Caco-2 (cell line): ENCODE results near the gene SPECC1. TPM values are rescaled to one million over a fixed set of nuclear protein-coding genes. Genes with fewer than 3 reads are reported as not detected.

ENCODE experiments used
- BruUV-seq: library from RNA; stranded (reverse); fragments of 400-500 nt; replicated peaks from 2 replicates; lab custom pipeline; 2021; lab: Mats Ljungman, UMichigan
- CTCF ChIA-PET: fragments of 300-600 bp; sonication (Branson Sonifier 250); formaldehyde crosslinking; loops from one replicate; lab custom pipeline; 2022; ENCODE audit warnings: antibody characterized with exemption; lab: Charles Lee
- POLR2A ChIA-PET: fragments of 300-600 bp; sonication (Branson Sonifier 250); formaldehyde crosslinking; loops from one replicate; lab custom pipeline; 2022; ENCODE audit warnings: antibody characterized with exemption; lab: Charles Lee
- DNase-seq, 2 experiments: peaks; one replicate each; pipeline versions ENCODE4 v3.0.0 to v3.0.0-alpha.2; 2020 to 2022
- H3K27me3 ChIP-seq: replicated peaks from 2 replicates; pipeline ENCODE4 v1.6.0; 2011; ENCODE audit warnings: low read length; ENCODE audit not compliant: control insufficient read depth, insufficient read depth
- H3K36me3 ChIP-seq: 2 replicates; pipeline ENCODE4 v1.5.1; 2011; ENCODE audit warnings: low read length; ENCODE audit not compliant: control insufficient read depth, insufficient read depth
- H3K4me1 ChIP-seq: fragments of 250-450 bp; sonication (Bioruptor Pico); 2 replicates; pipeline ENCODE4 v1.5.1; 2020; ENCODE audit warnings: mild to moderate bottlenecking
- H3K4me3 ChIP-seq: 2 replicates; pipeline ENCODE4 v1.5.1; 2011; ENCODE audit warnings: low read depth, mild to moderate bottlenecking, control low read depth, low read length
- H3K9me3 ChIP-seq: fragments of 250-450 bp; sonication (Bioruptor Pico); 2 replicates; pipeline ENCODE4 v1.5.1; 2020; ENCODE audit warnings: mild to moderate bottlenecking, moderate library complexity
- H3K27ac Mint-ChIP-seq: one replicate; pipeline ENCODE4 v1.8.0; 2022; ENCODE audit warnings: mixed read lengths; ENCODE audit not compliant: unreplicated experiment
- H3K27me3 Mint-ChIP-seq: one replicate; pipeline ENCODE4 v1.8.0; 2022; ENCODE audit warnings: mixed read lengths; ENCODE audit not compliant: insufficient read depth, unreplicated experiment
- H3K36me3 Mint-ChIP-seq: one replicate; pipeline ENCODE4 v1.8.0; 2022; ENCODE audit warnings: mild to moderate bottlenecking, mixed read lengths; ENCODE audit not compliant: insufficient read depth, unreplicated experiment
- H3K4me1 Mint-ChIP-seq: one replicate; pipeline ENCODE4 v1.8.0; 2022; ENCODE audit warnings: low read depth, mixed read lengths; ENCODE audit not compliant: unreplicated experiment
- H3K4me3 Mint-ChIP-seq: one replicate; pipeline ENCODE4 v1.8.0; 2022; ENCODE audit warnings: mild to moderate bottlenecking, moderate library complexity, mixed read lengths; ENCODE audit not compliant: unreplicated experiment
- H3K9me3 Mint-ChIP-seq: one replicate; pipeline ENCODE4 v1.8.0; 2022; ENCODE audit warnings: mixed read lengths; ENCODE audit not compliant: unreplicated experiment
- CTCF ChIP-seq, 2 experiments: fragments of 200-600 bp in 1 of 2; IDR thresholded peaks; 1 replicate in 1 of 2; 2 replicates in 1 of 2; pipeline versions ENCODE4 v1.5.1 to v1.8.0; 2011 to 2022; ENCODE audit warnings: antibody characterized with exemption in 1 of 2, control low read depth in 1 of 2, inconsistent platforms in 1 of 2, low read depth in 1 of 2, low read length in 1 of 2, mild to moderate bottlenecking in 1 of 2, moderate library complexity in 1 of 2; ENCODE audit not compliant: insufficient read depth in 1 of 2, severe bottlenecking in 1 of 2, unreplicated experiment in 1 of 2
- intact Hi-C: fragments of 100-400 bp; cut with micrococcal nuclease; formaldehyde crosslinking; loops from one replicate; pipeline ENCODE4 v1.10.0; 2022; ENCODE audit not compliant: unreplicated experiment
- total RNA-seq: library from RNA; stranded (reverse); gene quantifications from 2 replicates; pipeline ENCODE4 v1.2.3, GENCODE V29; 2022

The SPECC1 gene
- total RNA-seq, 1 experiment from 2014 or later: 123 TPM

DNA sequence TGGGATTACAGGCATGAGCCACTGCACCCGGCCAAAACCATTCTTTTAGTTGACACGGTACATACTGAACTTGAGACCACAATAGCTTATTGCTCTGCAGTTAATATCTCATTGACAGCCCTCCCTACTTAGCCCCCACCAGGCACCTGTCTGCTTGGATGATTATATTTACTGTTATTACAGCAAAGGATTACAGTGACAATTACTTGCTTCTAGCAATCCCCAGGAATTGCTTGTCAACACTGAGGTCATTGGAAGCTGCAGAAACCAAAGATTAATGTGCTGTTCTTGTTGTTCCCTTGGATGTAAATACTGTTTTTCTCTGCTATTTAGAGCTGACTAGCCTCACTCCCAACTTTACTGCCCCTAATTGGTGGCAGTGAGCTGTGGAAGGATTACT, 247.0 kb downstream of the SPECC1 start:
- Mint-ChIP-seq H3K36me3 (peaks cover 66% of the 10 kb centered on the region), H3K4me1 (no peaks in the 10 kb centered on the region), H3K4me3 (no peak overlapping the region), H3K27me3 (no peaks in the 10 kb centered on the region), H3K9me3 (no peaks in the 10 kb centered on the region), H3K27ac (no peak overlapping the region)
- no peak for TF ChIP-seq CTCF (IDR thresholded peaks at IDR 0.05; ENCODE audit: insufficient read depth in 1 of 2, low read depth in 1 of 2, low read length in 1 of 2, severe bottlenecking in 1 of 2, unreplicated experiment in 1 of 2)
- ChIA-PET POLR2A (no interaction called here), CTCF (no interaction called here)
- no peak for DNase-seq
- Histone ChIP-seq H3K4me3 (no peak overlapping the region), H3K27me3 (no peaks in the 10 kb centered on the region), H3K9me3 (no peaks in the 10 kb centered on the region), H3K4me1 (no peaks in the 10 kb centered on the region), H3K36me3 (no peaks in the 10 kb centered on the region)
- BruUV-seq: no TSS peak
- intact Hi-C loops: no loop called here

GRCh38 chr17:20257008-20257407, 247.8 kb downstream of the SPECC1 start:
- ChIA-PET POLR2A (no interaction called here), CTCF (no interaction called here)
- no peak overlapping the region for H3K27ac Mint-ChIP-seq
- Histone ChIP-seq H3K9me3 (no peaks in the 10 kb centered on the region), H3K4me3 (no peak overlapping the region), H3K27me3 (no peaks in the 10 kb centered on the region), H3K36me3 (no peaks in the 10 kb centered on the region), H3K4me1 (no peaks in the 10 kb centered on the region)
- no TSS peak for BruUV-seq
- no peaks in the 10 kb centered on the region for H3K9me3 Mint-ChIP-seq
- DNase-seq: no peak
- intact Hi-C loops: no loop called here
- no peaks in the 10 kb centered on the region for H3K27me3 Mint-ChIP-seq
- no peak overlapping the region for H3K4me3 Mint-ChIP-seq
- no peak for TF ChIP-seq CTCF (IDR thresholded peaks at IDR 0.05; ENCODE audit: insufficient read depth in 1 of 2, low read depth in 1 of 2, low read length in 1 of 2, severe bottlenecking in 1 of 2, unreplicated experiment in 1 of 2)
- peaks cover 72% of the 10 kb centered on the region for H3K36me3 Mint-ChIP-seq
- no peaks in the 10 kb centered on the region for H3K4me1 Mint-ChIP-seq

- Mint-ChIP-seq H3K36me3 (peaks cover 67% of the 10 kb centered on the region), H3K27me3 (no peaks in the 10 kb centered on the region)
- POLR2A ChIA-PET: interaction anchor here (0.6 kb wide), 1 partner anchor 74 kb away, joined by 11 read pairs; no protein-coding TSS in a partner anchor
Measured at GRCh38 chr17:20257798-20258197, 248.6 kb downstream of the SPECC1 start.

More at GRCh38 chr17:20257798-20258197, 248.6 kb downstream of the SPECC1 start:
- intact Hi-C loops: no loop called here
- H3K9me3 ChIP-seq: no peaks in the 10 kb centered on the region
- no peak overlapping the region for H3K4me3 ChIP-seq
- BruUV-seq: no TSS peak
- CTCF ChIA-PET: no interaction called here
- no peaks in the 10 kb centered on the region for H3K4me1 ChIP-seq
- Mint-ChIP-seq H3K27ac (no peak overlapping the region), H3K4me1 (no peaks in the 10 kb centered on the region), H3K9me3 (no peaks in the 10 kb centered on the region), H3K4me3 (no peak overlapping the region)
- H3K36me3 ChIP-seq: no peaks in the 10 kb centered on the region
- H3K27me3 ChIP-seq: no peaks in the 10 kb centered on the region
- no peak for DNase-seq
- no peak for TF ChIP-seq CTCF (IDR thresholded peaks at IDR 0.05; ENCODE audit: insufficient read depth in 1 of 2, low read depth in 1 of 2, low read length in 1 of 2, severe bottlenecking in 1 of 2, unreplicated experiment in 1 of 2)
